Medulla oblongata (tissue), 1 donor: ENCODE results near the gene NADK.

ENCODE experiments used
- DNase-seq: peaks from one replicate; pipeline ENCODE4 v3.0.0-alpha.2; 2015; ENCODE audit errors: extremely low spot score

NADK gene

DNA sequence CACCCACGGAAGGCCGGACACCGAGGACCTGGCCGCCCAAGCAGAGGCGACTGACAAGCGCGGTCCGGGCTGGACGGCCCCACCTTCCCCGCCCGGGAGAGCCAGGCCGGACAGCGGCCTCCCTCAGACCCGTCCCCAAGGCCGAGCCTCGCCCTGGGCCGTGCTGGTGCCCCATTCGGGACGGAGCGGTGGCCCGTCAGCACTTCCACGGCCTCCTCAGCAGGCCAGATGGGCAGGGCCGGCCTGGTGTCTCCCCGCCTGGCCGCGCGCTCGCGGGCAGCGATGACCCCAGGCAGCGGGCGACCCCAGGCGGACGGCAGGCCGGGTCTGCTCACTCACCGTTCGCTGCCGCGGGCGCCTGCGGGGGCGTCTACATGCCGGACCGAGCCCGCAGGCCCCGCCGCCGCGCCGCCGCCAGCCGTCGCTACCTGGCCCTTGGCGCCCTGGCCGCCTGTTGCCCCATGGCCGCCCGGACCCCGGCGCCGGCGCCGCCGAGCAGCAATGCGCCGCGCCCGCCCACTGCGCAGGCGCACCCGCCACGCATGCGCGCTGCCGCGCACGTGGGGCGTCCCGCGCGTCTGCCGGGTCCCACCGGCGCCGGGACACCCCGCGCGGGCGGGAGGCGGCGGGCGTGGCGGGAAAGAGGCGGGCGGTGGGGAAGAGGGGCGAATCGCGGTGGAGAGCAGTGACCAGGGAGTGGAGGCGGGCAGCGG is at the start of gene NADK:
Gene NADK (minus strand): TSS at position 521 of the 713 bp plus-strand sequence. CDS start 13,064 bp downstream, outside the sequence.
- peak; percentile 58 for DNase-seq

- DNase-seq = no peak
These were observed 49.0 kb upstream of the NADK start for GRCh38 chr1:1827089-1827848.

DNA sequence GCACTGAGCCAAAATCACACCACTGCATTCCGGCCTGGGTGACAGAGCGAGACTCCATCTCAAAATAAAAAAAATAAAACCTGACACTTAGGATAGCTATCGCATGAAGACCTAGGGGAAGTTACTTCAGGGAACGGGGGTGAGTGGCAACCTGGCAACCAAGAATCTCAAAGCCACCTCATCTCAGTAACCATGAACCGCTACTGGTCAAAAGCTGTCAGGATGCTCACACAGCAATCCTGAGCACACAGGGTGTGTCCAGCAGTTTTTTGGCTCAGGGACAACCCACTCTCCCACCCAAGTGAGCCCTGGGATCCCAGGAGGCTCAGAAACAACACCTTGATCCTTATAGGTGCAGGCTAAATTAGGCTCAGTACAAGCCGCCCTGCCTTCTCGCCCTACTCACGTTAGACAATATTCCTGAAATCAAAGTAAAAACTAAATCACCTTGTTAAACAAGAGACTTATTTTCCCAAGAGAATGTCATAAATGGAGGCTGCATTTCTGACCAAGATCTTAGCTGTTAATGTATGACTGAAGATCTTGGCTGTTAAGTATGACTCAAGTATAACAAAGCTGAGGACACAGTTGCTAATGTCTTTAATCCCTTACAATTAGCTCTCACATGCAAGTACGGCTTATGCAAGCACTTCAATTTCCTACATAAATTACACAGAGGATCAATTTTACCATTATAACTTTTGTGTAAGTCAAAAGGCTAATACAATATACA is 48.3 kb upstream of the NADK start:
- no peak for DNase-seq

GRCh38 chr1:1825217-1825616 is 46.9 kb upstream of the NADK start:
- DNase-seq = no peak

DNA sequence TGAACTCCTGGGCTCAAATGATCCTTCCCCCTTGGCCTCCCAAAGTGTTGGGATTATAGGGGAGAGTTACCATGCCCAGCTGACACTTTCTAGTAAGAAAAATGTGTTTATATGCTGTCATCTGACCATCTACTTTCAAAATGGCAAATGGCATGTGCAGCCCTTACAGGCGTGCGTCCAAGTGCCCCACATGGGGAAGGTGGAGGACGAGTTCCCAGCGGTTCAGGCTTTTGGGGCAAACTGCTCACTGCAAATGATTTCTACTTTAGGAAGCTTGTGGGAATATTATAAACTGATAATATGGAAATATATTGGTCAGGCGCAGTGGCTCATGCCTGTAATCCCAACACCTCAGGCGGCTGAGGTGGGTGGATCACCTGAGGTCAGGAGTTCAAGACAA is 41.5 kb upstream of the NADK start:
- no peak for DNase-seq

DNA sequence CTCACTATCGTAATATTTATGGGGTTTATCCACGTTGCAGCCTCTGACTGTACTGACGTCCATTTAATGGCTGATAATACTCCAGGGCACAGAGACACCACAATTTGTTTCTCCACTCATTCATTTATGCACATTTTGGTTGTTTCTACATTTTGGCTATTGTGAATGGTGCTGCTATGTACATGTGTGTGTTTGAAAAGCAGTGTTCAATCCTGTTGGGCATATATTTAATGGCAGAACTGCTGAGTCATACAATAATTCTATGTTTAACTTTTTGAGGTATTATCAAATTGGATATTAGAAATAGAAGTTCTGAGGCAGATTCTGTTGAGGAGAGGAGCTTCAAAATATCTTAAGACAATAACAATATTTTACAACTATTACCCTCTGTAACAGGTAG is 39.0 kb upstream of the NADK start:
- DNase-seq = no peak

DNA sequence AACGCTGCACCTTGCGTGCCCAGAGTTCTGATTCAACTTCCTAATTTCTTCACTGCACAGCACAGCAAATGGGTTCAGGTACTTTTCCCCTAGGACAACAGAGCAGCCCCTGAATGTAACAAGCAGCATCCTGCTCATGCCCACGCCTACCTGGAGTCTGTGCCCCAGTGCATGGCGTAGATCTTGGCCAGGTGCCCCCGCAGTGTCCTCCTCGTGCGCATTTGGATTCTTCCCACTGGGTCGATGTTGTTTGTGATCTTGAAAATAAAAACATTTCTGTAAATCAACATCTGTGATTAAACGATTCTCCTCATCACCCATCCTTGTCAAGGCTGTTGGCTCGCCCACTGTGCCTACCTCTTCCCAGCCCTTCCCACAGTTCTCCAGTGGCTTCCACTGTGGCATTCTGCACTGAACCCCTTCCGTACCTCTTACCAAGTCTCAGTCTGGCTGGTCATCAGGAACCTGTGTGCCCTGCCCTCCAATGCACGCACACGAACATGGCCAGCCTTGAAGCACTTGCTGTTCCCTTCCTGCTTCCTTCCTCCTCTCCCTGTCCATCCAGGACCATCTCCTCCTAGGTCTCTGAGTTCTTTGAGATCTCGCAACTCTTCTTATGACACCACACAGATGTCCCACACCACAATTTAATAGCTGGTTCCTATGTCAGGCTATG is 37.5 kb upstream of the NADK start:
- DNase-seq = no peak

- no peak for DNase-seq
These were observed 31.2 kb upstream of the NADK start for GRCh38 chr1:1809489-1809888.

DNA sequence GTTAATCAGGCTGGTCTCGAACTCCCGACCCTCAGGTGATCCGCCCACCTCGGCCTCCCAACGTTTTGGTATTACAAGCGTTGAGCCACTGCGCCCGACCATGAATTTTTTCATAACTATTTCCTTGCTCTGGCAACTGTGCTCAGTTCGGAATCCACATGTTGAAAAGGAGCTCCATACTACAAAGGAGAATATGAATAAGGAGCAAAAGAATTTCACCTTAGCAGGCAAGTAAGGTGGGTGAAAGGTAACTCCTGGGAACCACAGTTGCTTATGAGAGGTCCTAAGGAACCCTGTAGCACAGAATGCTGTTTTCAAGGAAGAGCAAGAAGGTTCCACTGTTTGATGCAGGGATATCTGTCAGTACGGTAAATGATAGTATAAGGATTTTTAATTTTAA is 29.9 kb upstream of the NADK start:
- DNase-seq = no peak

DNA sequence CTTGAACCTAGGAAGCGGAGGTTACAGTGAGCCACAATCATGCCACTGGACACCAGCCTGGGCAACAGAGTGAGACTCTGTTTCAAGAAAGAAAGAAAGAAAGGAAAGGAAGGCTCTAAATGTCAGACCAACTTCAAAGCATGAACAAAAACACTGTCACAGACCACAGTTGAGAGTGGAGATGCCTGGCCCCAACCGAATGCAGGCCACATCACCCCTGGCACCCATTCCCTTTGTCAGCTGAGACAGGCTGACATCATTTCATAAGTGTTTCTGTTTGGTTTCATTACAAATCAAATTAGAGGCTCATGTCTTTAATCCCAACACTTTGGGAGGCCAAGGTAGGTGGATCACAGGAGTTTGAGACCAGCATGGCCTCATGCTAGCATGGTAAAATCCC is 28.6 kb upstream of the NADK start:
- peak; percentile 46 for DNase-seq

- DNase-seq = no peak
These were observed 26.0 kb upstream of the NADK start for GRCh38 chr1:1804301-1804700.

DNA sequence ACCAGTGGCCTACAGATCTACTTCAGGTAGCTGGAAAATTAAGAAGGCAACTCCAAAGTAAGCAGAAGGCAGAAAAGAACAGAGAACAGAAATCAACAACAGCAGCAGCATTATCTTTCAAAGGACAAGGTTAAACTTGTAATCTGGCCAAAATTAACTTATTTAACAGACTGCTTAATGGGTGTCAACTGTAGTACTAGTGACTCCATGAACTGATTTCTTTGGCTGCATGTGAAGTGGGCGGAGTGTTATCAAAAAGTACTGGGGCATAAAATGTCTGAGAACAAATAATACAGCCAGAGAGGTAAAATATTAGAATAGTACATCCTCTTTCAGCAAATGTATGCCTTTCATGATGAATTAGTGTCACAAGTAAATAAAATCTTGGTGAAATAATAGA is 24.6 kb upstream of the NADK start:
- no peak for DNase-seq

- no peak for DNase-seq
These were observed 21.4 kb upstream of the NADK start for GRCh38 chr1:1799716-1800115.

- no peak for DNase-seq
These were observed 19.6 kb upstream of the NADK start for GRCh38 chr1:1797731-1798341.

GRCh38 chr1:1796466-1796865 is 18.2 kb upstream of the NADK start:
- DNase-seq = no peak

DNA sequence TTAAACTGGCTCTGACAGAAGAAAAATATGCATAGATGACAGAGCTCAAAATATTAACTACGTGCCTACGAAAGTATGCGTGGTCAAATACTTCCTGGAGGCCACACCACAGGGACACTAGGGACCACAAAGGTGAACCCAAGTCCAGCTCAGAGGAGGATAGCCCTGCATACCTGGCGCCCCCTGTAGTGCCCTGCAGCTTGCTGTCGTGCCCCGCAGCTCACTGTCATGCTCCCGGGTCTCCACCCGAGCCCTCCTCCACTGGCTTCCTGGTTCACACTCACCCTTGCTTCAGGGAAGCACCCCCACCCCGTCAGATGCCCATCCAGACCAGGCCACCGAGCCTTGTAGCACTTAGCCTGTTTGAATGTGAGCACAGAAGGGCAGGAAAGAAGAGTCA is 16.7 kb upstream of the NADK start:
- no peak for DNase-seq

DNA sequence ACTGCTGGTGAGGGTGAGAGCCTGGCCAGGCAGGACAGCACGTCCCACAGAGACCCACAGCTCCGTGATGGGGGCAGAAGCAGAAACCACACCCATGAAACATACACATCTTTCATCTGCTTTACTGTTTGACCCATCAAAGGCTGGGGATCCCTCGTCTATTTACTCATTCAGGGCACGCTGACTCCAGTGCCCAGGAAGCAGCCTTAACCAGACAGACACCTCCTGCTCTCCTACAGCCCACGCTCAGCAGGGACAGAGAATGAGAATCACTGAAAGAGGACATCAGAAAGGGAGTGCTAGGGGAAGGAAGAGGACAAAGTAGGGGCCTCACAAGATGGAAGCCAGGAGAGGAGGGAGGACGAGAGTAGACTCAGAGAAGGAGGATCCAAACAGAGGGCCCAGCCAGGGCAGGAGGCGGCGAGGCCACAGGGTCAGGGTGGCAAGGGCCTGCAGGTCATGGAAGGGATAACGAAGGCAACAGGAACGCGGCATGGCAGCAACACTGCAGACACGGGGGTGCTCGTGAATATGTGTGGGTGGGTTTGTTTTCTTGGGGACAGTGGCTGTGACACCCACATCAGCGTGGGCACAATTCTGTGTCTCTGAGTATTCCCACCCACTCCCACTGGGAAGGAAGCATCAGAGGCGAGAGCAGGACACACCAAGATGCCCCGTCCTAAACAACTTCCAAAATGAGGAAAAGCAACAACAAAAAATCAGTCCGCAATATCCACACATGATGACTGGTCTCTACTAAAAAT is 15.4 kb upstream of the NADK start:
- no peak for DNase-seq

GRCh38 chr1:1788646-1789431 is 10.6 kb upstream of the NADK start:
- no peak for DNase-seq

- DNase-seq = peak; percentile 63
These were observed 9.9 kb upstream of the NADK start for GRCh38 chr1:1788136-1788535.
